ENCODE results near the gene RBMS1.
"Not testable (repeated sequence)": the region's sequence is repeated elsewhere in the genome, so short reads cannot be mapped to it uniquely, and the experiment has no call there.

RBMS1 gene

DNA sequence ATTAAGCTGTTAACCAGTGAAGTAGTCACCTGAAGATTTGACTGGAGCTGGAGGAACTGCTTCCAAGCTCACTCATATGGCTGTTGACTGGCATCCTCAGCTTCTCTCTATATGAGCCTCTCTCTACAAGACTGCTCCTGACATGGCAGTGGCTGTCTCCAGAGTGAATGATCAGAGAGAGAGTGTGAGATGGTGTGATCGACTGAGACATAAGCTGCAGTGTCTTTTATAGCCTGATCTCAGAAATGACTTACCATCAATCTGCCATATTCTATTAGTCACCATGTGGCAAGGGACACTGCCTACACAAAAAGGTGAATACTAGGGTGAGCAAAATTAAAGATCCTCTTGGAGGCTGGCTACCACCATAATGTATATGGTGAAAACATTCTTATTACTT is 7.8 kb upstream of the RBMS1 start:
- DNase-seq, result no peak

DNA sequence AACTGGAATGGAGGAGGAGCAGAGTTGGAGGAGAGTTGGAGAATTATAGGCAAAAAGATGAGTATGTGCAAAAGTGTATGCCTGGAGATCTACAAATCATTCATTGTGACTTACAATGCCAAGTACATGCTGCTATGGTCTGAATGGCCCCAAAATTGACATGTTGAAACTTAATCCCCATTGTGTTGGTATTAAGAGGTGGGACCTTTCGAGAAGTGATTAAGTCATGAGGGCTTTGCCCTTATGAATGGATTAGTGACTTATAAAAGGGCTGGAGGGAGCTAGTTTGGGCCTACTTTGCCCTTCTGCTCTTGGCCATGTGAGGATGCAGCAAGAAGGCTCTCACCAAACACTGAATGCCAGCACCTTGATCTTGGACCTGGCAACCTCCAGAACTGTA is 6.3 kb upstream of the RBMS1 start:
- no peak for DNase-seq

- no peak for DNase-seq
These were observed 4.5 kb upstream of the RBMS1 start for GRCh38 chr2:160498137-160498536.

DNA sequence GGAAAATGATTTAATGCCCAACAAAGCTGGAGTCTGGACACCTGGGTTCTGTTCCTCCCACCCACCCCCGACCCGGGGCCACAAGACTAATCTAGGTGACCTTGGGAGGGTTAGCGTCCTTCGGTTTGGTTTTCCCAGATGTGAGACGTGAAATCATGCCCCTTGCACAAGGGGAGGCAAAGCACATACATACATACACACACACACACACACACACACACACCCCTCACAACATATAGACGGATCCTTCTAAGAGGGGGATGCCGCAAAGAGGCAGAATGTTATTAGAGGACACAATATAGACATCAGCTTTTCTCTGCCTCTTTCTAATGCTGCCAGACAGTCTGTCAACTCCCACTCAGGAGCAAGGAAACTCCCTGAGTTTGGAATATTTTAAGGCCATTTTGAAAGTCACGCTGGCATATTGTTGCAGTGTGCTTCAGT is 616 bp upstream of the RBMS1 start:
- no peak for DNase-seq

DNA sequence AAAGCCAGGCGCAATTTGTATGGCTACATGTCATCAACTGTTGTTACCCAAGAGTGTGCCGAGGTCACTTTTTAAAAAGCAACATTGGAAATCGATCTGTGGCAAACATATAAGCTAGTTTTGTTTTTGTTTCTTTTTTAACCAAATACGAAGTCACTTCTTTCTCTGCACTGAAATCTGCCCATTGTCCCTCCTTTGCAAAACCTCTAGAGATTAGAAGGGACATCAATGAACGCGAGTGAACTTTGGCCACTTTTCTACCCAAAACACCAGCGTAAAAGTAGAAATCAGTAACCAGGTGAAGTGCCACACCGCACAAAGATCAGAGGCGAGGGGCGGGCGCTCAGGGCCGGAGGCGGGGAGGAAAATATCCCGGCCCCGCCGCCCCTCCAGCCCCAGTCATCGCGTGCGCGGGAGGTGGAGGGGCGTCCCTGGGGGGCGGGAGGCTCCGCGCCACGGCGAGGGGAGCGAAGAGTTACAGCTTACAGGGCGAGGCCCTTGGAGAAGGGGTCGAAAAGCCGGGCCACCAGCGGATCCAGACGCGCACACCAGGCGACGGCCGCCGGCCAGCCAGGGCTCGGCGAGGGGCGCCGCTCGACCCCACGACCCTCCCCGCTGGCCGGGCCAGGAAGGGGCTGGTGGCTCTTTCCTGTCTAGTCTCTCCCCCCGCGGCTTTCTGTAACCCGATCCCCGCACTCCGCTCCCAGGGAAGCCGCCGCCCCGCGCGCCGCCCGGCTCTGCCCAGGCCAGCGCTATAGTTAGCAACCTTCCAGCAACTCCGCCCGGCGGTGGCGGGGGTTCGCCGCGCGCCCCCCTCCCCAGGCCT is 993 bp downstream of the RBMS1 start:
- no peak for DNase-seq

GRCh38 chr2:160491911-160492371 is 1.7 kb downstream of the RBMS1 start:
- DNase-seq, result no peak

- DNase-seq, result no peak
These were observed 2.6 kb downstream of the RBMS1 start for GRCh38 chr2:160490733-160491685.

- no peak for DNase-seq
These were observed 4.5 kb downstream of the RBMS1 start for GRCh38 chr2:160489111-160489510.

DNA sequence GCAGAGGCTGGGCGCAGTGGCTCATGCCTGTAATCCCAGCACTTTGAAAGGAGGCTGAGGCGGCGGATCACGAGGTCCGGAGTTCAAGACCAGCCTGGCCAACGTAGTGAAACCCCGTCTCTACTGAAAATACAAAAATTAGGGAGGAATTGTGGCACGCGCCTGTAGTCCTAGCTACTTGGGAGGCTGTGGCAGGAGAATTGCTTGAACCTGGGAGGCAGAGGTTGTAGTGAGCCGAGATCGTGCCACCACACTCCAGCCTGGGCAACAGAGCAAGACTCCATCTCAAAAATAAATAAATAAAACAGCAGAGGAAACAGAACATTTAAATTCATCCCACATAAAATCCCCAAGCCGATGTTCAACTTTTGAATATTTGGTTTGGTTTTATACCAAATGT is 5.3 kb downstream of the RBMS1 start:
- DNase-seq, result not testable (repeated sequence)

DNA sequence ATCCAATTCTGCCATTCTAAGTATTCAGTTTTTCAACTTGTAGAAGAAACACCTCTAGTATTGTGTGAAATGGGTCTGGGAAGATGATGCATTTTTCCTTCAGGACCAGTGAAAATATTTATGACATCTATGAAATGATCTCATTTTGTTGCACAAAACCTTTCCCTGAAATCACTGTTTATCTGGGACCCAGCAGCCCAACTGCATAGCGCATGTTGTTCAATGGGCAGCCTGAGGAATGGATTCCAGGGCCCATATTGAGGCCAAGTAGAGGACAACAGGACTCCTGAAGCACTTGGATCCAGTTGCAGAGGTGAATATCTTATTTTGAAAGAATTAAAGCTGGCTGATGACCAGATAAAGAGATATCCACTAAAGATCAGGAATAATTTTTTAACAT is 7.3 kb downstream of the RBMS1 start:
- no peak for DNase-seq

DNA sequence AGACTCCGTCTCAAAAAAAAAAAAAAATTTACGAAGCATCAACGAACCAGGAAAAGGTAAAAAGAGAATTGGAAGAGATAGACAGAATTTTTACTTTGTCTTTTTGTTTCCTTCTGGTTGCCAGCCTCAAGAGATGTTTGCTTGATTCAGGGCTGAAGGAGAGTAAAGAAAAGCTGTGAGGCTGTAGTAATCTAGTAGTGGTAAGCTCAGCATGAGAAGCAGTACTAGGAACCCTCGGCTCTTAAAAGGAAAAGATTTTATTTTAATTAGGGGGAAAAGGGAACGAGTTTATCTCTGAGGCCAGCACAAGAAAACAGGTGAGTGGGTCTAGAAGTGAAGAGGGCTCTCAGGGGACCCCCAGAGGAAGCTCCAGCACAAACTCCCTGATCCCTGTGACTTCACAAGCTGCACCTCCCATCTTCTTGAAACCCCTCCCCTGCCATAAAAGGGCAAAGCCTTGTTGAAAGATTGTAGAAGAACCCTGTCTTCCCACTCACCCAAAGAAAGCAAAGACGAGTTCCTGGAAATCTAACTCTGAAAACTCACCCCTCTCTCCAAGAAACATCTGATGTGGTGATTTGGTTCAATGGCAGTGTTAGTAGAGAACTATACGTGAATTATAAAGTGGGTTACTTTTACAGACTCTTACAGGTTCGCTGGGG is 8.6 kb downstream of the RBMS1 start:
- DNase-seq, result no peak

DNA sequence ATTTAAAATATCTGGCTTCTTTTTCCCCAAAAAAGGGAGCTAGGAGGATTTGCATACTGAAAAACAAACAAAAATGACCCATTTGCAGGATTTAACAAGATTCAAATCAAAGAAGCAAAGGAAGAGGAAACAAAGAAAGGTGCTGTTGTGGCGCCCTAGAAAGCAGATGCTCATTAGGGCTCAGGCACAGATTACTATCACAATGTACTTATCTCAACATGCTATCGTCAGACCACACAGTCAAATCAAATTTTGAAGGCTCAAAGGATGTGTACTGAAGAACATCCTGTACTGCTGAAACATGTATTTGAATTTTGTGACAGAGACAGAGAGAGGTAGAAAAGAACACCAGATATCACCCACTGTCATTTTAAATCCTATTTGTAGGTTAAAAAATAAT is 10.9 kb downstream of the RBMS1 start:
- no peak for DNase-seq

DNA sequence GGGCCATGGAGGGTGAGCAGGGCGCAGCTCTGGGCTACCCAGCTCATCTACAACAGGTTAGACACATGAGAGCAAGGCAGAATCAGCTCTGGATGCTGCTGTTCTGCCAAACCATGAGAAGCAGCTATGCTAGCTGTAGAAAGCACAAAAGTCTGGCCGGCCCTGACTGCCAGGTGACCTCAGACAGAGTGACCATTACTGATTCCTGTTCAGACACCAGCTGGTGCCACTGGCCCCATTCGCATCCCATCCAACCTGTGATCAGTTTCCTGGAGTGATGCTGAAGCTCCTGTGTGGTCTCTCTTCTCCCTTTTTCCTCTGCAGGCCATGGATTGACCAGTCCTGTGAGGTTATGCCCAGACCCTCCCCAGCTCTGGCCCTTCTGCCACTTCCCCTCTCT is 14.3 kb downstream of the RBMS1 start:
- DNase-seq, result no peak

- DNase-seq, result no peak
These were observed 14.9 kb downstream of the RBMS1 start for GRCh38 chr2:160478660-160479059.

DNA sequence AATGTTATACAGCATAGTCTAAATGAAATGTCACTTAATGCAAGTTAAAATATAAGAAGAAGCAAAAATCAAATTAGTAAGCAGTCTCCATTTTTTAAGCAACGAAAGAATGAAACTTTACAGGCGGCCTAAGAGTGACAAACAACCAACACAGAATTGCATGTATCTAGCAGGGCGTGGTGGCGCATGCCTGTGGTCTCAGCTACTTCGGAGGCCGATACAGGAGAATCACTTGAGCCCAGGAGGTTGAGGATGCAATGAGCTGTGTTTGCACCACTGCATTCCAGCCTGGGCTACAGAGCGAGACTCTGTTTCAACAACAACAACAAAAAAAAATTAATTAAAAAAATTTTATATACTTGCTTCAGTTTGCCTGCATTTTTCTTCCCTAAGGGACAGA is 16.6 kb downstream of the RBMS1 start:
- no peak for DNase-seq

GRCh38 chr2:160474891-160475787 is 18.5 kb downstream of the RBMS1 start:
- no peak for DNase-seq

GRCh38 chr2:160474319-160474645 is 19.3 kb downstream of the RBMS1 start:
- DNase-seq, result no peak

GRCh38 chr2:160473468-160474318 is 19.9 kb downstream of the RBMS1 start:
- DNase-seq, result no peak

- DNase-seq, result no peak
These were observed 20.8 kb downstream of the RBMS1 start for GRCh38 chr2:160472839-160473251.

GRCh38 chr2:160471950-160472349 is 21.7 kb downstream of the RBMS1 start:
- DNase-seq, result no peak

DNA sequence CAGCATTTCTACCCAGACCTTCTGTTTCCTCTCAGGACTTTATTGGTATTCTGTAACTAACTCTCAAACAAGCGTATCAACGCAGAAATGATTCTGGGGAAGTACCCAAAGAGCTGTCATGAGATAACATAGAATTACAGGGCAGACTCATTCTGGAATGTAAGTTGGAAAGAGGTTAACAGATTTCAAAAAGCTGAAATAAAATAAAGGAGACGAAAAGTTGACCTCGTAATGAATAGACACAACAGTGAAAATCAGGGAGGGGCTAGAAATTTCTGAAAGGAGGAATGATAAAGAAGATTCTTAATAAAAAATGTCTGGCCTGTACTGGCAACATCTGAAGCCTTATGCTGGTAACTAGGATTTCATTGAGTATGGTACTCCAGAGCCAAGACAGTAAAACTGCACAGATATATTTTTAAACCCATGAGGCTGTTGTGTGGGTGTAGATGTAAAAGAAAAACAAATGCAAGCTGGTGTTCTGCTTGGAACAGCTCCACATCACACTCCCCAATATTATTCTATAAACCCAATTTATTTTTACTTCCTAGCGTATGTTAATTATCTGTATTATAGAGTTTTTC is 23.9 kb downstream of the RBMS1 start:
- no peak for DNase-seq
